ENCODE results near the gene DCST1. TPM values are rescaled to one million over a fixed set of nuclear protein-coding genes. Genes with fewer than 3 reads are reported as not detected.

The DCST1 gene
- polyA plus RNA-seq, 2 of the 4 experiments (the other 2 are of a cell fraction): 0.06 TPM; not detected in 1

GRCh38 chr1:155015527-155016230 is 17.9 kb upstream of the DCST1 start (continued):
- no peak for TF ChIP-seq HOXA7 (CRISPR knock-in tag; IDR thresholded peaks at IDR 0.05)
- TF ChIP-seq ZC3H11A (IDR thresholded peaks at IDR 0.05): no peak
- no peak for TF ChIP-seq KDM5A (IDR thresholded peaks at IDR 0.05)
- TF ChIP-seq ZNF302 (CRISPR knock-in tag; IDR thresholded peaks at IDR 0.05): no peak
- TF ChIP-seq NFE2L2 (conservative IDR thresholded peaks at IDR 0.05; ENCODE audit: low read length): no peak

DNA sequence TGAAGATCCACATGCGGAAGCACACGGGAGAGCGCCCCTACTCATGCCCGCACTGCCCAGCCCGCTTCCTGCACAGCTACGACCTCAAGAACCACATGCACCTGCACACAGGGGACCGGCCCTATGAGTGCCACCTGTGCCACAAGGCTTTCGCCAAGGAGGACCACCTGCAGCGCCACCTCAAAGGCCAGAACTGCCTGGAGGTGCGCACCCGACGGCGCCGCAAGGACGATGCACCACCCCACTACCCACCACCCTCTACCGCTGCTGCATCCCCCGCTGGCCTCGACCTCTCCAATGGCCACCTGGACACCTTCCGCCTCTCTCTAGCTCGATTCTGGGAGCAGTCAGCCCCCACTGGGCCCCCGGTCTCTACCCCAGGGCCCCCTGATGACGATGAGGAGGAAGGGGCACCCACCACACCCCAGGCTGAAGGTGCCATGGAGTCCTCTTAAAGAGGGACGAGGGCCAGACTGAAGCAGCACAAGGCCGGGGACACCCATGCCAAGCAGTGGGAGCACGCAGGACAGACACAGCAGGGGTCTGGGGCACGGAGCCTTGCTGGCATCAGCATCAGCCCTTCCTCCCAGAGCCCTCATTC is 17.3 kb upstream of the DCST1 start:
- ChIA-PET CTCF (interaction anchor here (1.6 to 2.2 kb wide), 3 partner anchors 75 to 151 kb away, joined by 4 to 8 read pairs (median 5); no protein-coding TSS in a partner anchor), POLR2A (interaction anchor here (1.5 to 2.8 kb wide), 5 partner anchors 12 to 46 kb away, joined by 5 to 23 read pairs (median 14); partner anchors contain the start of genes CKS1B and SHC1)
- H3K4me3 ChIP-seq: 0 out of 3 replicates have a peak overlapping the region, but pooled peaks have one; percentile 15
- H3K4me2 ChIP-seq: peak overlapping the region; percentile 76
- DNase-seq (ENCODE audit: low read depth in 1 of 2, low spot score in 1 of 2) (no peak), ATAC-seq (0 out of 6 replicates have a peak, but pooled peaks of 1 of the 2 experiments have one; percentile 4), FAIRE-seq (no peak)
- H3K27ac ChIP-seq: peak overlapping the region; percentile 96 to 99
- peaks cover 74% of the 10 kb centered on the region for H3K4me1 ChIP-seq
- H3K9me3 ChIP-seq: no peaks in the 10 kb centered on the region
- 83% methylated on average over 17 of the region's 26 CpGs for WGBS (ENCODE audit: missing lambda C conversion rate)
- no peak for TF ChIP-seq CBX8 (IDR thresholded peaks at IDR 0.05)
- no peak for TF ChIP-seq FOSB (CRISPR knock-in tag; IDR thresholded peaks at IDR 0.05)
- TF ChIP-seq POLR2A (IDR thresholded peaks at IDR 0.05; ENCODE audit: low read length): no peak
- no peak for TF ChIP-seq NR3C1 (IDR thresholded peaks at IDR 0.05)
- no peak for TF ChIP-seq SREBF2 (IDR thresholded peaks at IDR 0.05)

DNA sequence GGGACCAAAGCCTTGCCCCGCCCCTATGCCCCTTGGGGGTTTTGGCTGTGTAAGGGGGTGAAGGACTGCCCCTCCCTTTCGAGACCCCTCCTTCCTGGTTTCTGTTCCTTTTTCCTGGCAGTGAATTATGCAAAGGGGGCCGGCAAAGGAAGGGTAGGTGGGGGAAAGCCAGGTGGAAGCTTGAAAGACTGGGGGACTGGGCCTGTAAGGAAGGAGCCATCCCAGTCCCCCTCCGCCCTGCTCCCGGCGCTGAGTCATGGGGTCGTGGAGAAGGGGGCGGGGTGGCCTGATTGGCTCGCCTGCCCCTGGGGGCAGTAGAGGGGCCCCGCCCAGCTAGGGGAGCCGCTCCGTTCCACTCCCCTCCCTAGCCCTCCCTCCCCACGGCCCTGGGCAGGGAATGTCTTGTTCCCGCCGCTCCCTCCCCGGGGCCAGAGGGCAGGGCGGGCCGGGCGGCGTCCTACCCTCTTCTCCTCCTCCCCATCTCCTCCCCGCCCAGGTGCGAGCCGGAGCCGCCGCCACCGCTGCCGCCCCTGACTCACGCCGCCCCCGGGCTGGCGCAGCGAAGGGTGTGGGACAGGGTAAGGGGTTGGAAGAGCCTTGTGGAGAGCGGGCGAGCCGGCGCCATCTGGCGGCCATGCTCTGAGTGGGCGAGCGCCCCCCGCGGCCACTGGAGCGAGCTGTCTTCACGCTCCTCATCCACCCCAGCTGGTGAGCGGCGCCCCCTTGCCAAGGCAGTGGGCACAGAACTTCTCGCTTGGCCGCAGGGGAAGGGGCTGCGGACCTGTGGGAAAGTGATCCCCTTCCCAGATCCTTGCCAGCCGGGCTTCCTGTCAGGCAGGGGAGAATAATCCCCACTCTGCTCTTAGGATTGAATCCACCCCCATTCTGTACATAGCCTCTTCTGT is 16.3 kb upstream of the DCST1 start:
- H3K9me3 ChIP-seq: no peaks in the 10 kb centered on the region
- 1% methylated on average over 33 of the region's 49 CpGs for WGBS (ENCODE audit: missing lambda C conversion rate)
- ChIA-PET CTCF (interaction anchor here (0.6 to 2.2 kb wide), 9 partner anchors 68 to 153 kb away, joined by 3 to 8 read pairs (median 3); no protein-coding TSS in a partner anchor), POLR2A (interaction anchor here (0.6 to 2.8 kb wide), 6 partner anchors 10 to 62 kb away, joined by 3 to 23 read pairs (median 12); partner anchors contain the start of genes CKS1B and SHC1)
- H3K4me3 ChIP-seq: peak overlapping the region; percentile 29
- H3K4me2 ChIP-seq: peak overlapping the region; percentile 76
- H3K27ac ChIP-seq: peak overlapping the region; percentile 96 to 99
- FAIRE-seq: no peak
- ATAC-seq: peak; percentile 83 to 90
- peaks cover 74% of the 10 kb centered on the region for H3K4me1 ChIP-seq
- peak; percentile 84 to 98 for DNase-seq (ENCODE audit: low read depth in 1 of 2, low spot score in 1 of 2)
- TF ChIP-seq HEYL (CRISPR knock-in tag; IDR thresholded peaks at IDR 0.05) (no peak), SREBF2 (IDR thresholded peaks at IDR 0.05) (no peak), NPAS2 (CRISPR knock-in tag; IDR thresholded peaks at IDR 0.05; ENCODE audit: borderline replicate concordance) (peak; percentile 32; the same call in 1 of the 2 replicates), SMC3 (IDR thresholded peaks at IDR 0.05) (peak; percentile 99), EP300 (IDR thresholded peaks at IDR 0.05) (peak in 1 of 2 experiments; percentile 30; a peak in 1 of 5 replicates), ZC3H11A (IDR thresholded peaks at IDR 0.05) (no peak), GATA3 (IDR thresholded peaks at IDR 0.05; ENCODE audit: borderline replicate concordance) (peak; percentile 64), MAFK (IDR thresholded peaks at IDR 0.05; ENCODE audit: partially characterized antibody) (peak; percentile 57), JUN (IDR thresholded peaks at IDR 0.05) (peak; percentile 51 to 96; a peak in 3 of 5 replicates), RARB (CRISPR knock-in tag; IDR thresholded peaks at IDR 0.05) (no peak), TP53 (CRISPR knock-in tag; IDR thresholded peaks at IDR 0.05) (no peak), CHD4 (IDR thresholded peaks at IDR 0.05; ENCODE audit: borderline replicate concordance) (no peak), FOXS1 (CRISPR knock-in tag; IDR thresholded peaks at IDR 0.05) (no peak), POLR2A (IDR thresholded peaks at IDR 0.05; ENCODE audit: low read length) (no peak), NFE2L2 (conservative IDR thresholded peaks at IDR 0.05; ENCODE audit: low read length) (peak; percentile 30), BHLHE40 (IDR thresholded peaks at IDR 0.05; ENCODE audit: low read depth, low read length) (no peak), KDM1A (IDR thresholded peaks at IDR 0.05; ENCODE audit: low read depth) (no peak)
- TF ChIP-seq, protein P1, sequence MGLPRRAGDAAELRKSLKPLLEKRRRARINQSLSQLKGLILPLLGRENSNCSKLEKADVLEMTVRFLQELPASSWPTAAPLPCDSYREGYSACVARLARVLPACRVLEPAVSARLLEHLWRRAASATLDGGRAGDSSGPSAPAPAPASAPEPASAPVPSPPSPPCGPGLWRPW (IDR thresholded peaks at IDR 0.05): no peak
- TF ChIP-seq, protein P2, sequence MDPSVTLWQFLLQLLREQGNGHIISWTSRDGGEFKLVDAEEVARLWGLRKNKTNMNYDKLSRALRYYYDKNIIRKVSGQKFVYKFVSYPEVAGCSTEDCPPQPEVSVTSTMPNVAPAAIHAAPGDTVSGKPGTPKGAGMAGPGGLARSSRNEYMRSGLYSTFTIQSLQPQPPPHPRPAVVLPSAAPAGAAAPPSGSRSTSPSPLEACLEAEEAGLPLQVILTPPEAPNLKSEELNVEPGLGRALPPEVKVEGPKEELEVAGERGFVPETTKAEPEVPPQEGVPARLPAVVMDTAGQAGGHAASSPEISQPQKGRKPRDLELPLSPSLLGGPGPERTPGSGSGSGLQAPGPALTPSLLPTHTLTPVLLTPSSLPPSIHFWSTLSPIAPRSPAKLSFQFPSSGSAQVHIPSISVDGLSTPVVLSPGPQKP (IDR thresholded peaks at IDR 0.05; ENCODE audit: low read depth, low read length): no peak
- TF ChIP-seq, protein P3, sequence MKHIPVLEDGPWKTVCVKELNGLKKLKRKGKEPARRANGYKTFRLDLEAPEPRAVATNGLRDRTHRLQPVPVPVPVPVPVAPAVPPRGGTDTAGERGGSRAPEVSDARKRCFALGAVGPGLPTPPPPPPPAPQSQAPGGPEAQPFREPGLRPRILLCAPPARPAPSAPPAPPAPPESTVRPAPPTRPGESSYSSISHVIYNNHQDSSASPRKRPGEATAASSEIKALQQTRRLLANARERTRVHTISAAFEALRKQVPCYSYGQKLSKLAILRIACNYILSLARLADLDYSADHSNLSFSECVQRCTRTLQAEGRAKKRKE (CRISPR knock-in tag; IDR thresholded peaks at IDR 0.05; ENCODE audit: low read depth): no peak
- TF ChIP-seq, protein P4, sequence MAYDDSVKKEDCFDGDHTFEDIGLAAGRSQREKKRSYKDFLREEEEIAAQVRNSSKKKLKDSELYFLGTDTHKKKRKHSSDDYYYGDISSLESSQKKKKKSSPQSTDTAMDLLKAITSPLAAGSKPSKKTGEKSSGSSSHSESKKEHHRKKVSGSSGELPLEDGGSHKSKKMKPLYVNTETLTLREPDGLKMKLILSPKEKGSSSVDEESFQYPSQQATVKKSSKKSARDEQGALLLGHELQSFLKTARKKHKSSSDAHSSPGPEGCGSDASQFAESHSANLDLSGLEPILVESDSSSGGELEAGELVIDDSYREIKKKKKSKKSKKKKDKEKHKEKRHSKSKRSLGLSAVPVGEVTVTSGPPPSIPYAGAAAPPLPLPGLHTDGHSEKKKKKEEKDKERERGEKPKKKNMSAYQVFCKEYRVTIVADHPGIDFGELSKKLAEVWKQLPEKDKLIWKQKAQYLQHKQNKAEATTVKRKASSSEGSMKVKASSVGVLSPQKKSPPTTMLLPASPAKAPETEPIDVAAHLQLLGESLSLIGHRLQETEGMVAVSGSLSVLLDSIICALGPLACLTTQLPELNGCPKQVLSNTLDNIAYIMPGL (CRISPR knock-in tag; IDR thresholded peaks at IDR 0.05; ENCODE audit: borderline replicate concordance): peak; percentile 74; the same call in 1 of the 2 replicates
- TF ChIP-seq, protein P5, sequence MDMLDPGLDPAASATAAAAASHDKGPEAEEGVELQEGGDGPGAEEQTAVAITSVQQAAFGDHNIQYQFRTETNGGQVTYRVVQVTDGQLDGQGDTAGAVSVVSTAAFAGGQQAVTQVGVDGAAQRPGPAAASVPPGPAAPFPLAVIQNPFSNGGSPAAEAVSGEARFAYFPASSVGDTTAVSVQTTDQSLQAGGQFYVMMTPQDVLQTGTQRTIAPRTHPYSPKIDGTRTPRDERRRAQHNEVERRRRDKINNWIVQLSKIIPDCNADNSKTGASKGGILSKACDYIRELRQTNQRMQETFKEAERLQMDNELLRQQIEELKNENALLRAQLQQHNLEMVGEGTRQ (IDR thresholded peaks at IDR 0.05): no peak

All from A549 (cell line).